ENCODE results near the gene RAPGEF4.

RAPGEF4 gene

DNA sequence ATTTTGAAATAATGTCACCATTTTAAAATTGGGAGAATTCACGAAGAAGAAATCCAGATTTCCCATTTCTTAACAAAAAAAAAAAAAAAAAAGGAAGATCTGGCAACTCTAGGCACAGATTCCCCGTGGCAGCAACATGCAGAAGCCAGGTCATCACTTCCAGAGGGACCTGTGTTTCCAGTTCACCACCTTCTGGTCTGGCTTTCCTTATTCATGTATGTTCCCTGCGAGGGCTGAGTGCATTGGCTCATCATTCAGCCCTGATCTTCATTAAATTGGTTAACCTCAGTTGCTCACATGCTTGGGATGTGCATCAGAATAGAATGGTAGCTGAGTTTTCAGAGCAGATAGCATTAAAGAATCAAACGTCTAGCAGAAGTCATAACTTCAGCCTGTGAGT, 315.0 kb downstream of the RAPGEF4 start:
- in situ Hi-C loops (cut with HindIII; ENCODE audit: low sequenced_read_pairs) = no loop called here

- in situ Hi-C loops (cut with HindIII; ENCODE audit: low sequenced_read_pairs) = no loop called here
Measured at GRCh38 chr2:173051463-173052215, 316.0 kb downstream of the RAPGEF4 start.

GRCh38 chr2:173053043-173053699, 317.5 kb downstream of the RAPGEF4 start:
- in situ Hi-C loops (cut with HindIII; ENCODE audit: low sequenced_read_pairs) = no loop called here

DNA sequence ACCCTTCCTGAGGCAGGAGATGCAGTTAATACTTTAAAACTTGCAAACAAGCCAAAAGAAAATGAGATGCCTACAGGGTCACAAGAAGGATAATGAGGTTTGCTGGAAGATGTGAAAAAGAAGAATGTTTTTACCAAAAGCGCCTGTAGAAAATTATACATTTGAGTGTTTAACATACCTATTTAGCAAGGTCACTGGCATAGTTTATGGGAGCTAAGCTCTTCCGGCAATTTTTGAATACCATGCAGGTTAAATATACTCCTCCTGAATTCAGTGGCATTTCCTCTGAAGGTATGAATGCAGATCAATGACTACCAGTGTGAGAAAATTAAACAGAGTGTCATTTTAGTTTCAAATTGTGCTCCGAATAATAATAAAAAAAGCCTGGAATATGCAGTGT, 318.8 kb downstream of the RAPGEF4 start:
- in situ Hi-C loops (cut with HindIII; ENCODE audit: low sequenced_read_pairs) = no loop called here

- in situ Hi-C loops (cut with HindIII; ENCODE audit: low sequenced_read_pairs) = no loop called here
Measured at GRCh38 chr2:173056705-173057364, 321.2 kb downstream of the RAPGEF4 start.

DNA sequence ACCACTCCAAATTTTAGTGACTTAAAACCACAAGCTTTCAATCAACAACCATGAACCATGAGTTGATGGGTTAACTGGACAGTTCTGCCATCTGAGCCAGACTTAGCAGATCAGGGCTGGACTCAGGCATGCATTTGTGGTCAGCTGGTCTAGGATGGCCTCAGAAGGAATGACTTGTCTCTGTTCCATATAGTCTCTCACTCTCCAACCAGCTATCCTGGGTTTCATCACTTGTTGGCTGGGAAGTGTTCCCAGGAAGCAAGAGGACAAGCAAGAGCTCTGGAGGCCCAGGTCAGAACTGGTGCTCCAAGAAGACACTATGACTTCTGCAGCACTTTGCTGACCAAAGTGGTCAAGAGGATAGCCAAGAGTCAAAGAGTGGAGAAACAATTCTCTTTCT, 322.5 kb downstream of the RAPGEF4 start:
- in situ Hi-C loops (cut with HindIII; ENCODE audit: low sequenced_read_pairs) = no loop called here

- in situ Hi-C loops (cut with HindIII; ENCODE audit: low sequenced_read_pairs) = no loop called here
Measured at GRCh38 chr2:173058673-173059072, 323.0 kb downstream of the RAPGEF4 start.

DNA sequence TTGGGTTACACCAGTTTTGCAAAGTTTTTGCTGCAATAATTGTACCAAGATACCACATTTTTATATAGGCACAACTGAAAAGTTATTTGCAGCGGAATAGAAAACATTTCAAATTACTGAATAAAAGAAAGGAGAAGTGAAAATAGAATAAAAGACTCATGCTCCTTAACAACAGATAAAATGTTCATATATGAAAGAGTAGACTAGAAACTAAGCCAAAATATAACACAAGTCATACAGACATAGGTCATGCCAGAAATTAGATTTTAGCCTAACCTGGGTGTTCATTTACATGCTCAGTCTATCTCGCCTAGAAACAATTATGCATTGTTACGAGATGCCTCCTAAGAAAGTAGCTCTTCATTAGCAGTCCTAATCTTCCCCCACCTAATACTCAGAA, 323.6 kb downstream of the RAPGEF4 start:
- in situ Hi-C loops (cut with HindIII; ENCODE audit: low sequenced_read_pairs) = no loop called here

- in situ Hi-C loops (cut with HindIII; ENCODE audit: low sequenced_read_pairs) = no loop called here
Measured at GRCh38 chr2:173059971-173060461, 324.4 kb downstream of the RAPGEF4 start.

DNA sequence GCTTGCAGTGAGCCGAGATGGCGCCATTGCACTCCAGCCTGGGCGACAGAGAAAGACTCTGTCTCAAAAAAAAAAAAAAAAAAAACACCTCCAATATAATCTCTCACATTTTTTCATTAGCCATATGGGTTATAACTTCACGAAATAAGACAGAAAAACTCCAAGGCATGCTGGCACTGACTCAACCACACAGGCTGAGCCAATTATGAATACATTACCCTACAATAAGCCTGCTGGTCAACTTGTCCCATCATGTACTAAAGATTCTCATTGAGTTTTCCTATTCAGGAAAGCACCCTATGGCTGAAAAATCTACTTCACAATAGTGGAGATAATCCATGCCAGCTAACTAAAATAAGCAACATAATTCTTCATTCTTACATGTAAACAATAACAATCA, 327.2 kb downstream of the RAPGEF4 start:
- in situ Hi-C loops (cut with HindIII; ENCODE audit: low sequenced_read_pairs) = no loop called here

GRCh38 chr2:173064151-173064805, 328.6 kb downstream of the RAPGEF4 start:
- in situ Hi-C loops (cut with HindIII; ENCODE audit: low sequenced_read_pairs) = no loop called here

- in situ Hi-C loops (cut with HindIII; ENCODE audit: low sequenced_read_pairs) = no loop called here
Measured at GRCh38 chr2:173066887-173067676, 331.4 kb downstream of the RAPGEF4 start.

DNA sequence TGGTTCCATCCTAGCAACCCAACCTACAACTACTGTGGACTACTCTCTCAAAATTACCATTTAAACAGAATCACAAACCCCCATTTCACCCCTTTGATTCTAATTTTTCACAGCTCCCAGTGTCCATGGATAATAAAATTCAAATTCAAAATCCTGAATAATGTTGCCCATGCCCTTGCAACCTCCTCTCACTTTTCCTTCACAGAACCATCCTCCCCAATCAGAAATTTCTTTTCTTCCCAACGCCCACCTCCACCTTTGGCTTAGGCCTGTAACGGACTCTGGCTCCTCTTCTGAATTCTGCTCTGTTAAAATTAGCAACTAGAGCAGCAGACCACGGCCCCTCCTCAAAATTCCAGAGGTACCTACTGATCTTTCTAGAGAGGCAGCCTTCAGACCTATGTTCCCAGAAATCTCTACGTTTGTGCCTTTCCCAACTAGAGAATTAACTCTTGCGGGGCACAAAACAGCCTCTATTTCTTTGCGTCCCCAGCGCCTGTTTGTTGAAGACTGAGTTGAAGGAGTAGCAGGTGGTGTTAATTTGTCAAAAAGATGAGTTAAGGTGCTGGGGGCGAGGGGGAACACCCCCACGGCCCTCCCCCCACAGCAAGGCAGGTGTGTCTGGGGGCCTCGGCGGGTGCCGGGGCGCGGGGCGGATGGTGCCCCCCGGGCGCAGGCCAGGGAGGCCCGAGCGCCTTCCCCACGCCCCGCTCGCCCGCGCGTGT, 339.6 kb downstream of the RAPGEF4 start:
- in situ Hi-C loops (cut with HindIII; ENCODE audit: low sequenced_read_pairs) = no loop called here

GRCh38 chr2:173075781-173076580, 340.3 kb downstream of the RAPGEF4 start, which contains the start of gene MAP3K20:
MAP3K20 (plus strand) TSS chr2:173075846; CDS start chr2:173091032, 15,186 bp downstream.
- in situ Hi-C loops (cut with HindIII; ENCODE audit: low sequenced_read_pairs) = no loop called here

- in situ Hi-C loops (cut with HindIII; ENCODE audit: low sequenced_read_pairs) = no loop called here
Measured at GRCh38 chr2:173076581-173077345, 341.1 kb downstream of the RAPGEF4 start.

GRCh38 chr2:173077506-173078177, 342.0 kb downstream of the RAPGEF4 start:
- in situ Hi-C loops (cut with HindIII; ENCODE audit: low sequenced_read_pairs) = no loop called here

DNA sequence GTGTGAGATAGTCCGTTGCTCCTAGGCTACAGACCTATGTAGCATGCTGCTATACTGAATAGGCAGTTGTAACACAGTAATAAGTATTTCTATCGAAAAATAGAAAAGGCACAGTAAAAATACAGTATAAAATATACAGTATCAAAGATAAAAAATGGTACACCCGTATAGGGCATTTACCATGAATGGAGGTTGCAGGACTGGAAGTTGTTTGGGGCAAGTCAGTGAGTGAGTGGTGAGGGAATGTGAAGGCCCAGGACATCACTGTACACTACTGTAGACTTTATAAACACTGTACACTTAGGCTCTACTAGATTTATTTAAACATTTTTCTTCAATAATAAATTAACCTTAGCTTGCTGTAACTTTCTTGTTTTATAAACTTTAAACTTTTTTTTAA, 343.5 kb downstream of the RAPGEF4 start:
- in situ Hi-C loops (cut with HindIII; ENCODE audit: low sequenced_read_pairs) = no loop called here

Data from endothelial cell of hepatic sinusoid (primary cell).